GM18873 (cell line): ENCODE results near the gene SLC6A13.

Experiments
- ATAC-seq: cut with Tn5 transposase; IDR thresholded peaks from one replicate; pipeline ENCODE4 v1.9.1; 2021; ENCODE audit warnings: mild to moderate bottlenecking, moderate library complexity, moderate number of reproducible peaks; ENCODE audit not compliant: unreplicated experiment, low FRiP score

Gene SLC6A13

GRCh38 chr12:267581-268482, 5.2 kb upstream of the SLC6A13 start:
- no peak for ATAC-seq

- no peak for ATAC-seq
These were observed 2.5 kb upstream of the SLC6A13 start for GRCh38 chr12:265096-265495.

GRCh38 chr12:264269-264668, 1.6 kb upstream of the SLC6A13 start:
- no peak for ATAC-seq

- ATAC-seq, result no peak
These were observed 938 bp upstream of the SLC6A13 start for GRCh38 chr12:263574-263973.

GRCh38 chr12:262113-262512, 523 bp downstream of the SLC6A13 start:
- no peak for ATAC-seq

GRCh38 chr12:257521-258321, 4.9 kb downstream of the SLC6A13 start:
- no peak for ATAC-seq

- ATAC-seq, result no peak
These were observed 5.7 kb downstream of the SLC6A13 start for GRCh38 chr12:256958-257357.

GRCh38 chr12:256225-256624, 6.4 kb downstream of the SLC6A13 start:
- ATAC-seq, result no peak

GRCh38 chr12:254912-255311, 7.7 kb downstream of the SLC6A13 start:
- ATAC-seq, result no peak

GRCh38 chr12:254039-254438, 8.6 kb downstream of the SLC6A13 start:
- ATAC-seq, result no peak

GRCh38 chr12:253116-253831, 9.4 kb downstream of the SLC6A13 start:
- no peak for ATAC-seq

GRCh38 chr12:252636-253035, 10.0 kb downstream of the SLC6A13 start:
- no peak for ATAC-seq

GRCh38 chr12:247271-247670, 15.4 kb downstream of the SLC6A13 start:
- no peak for ATAC-seq

- ATAC-seq, result no peak
These were observed 19.3 kb downstream of the SLC6A13 start for GRCh38 chr12:243381-243780.

- ATAC-seq, result no peak
These were observed 20.1 kb downstream of the SLC6A13 start for GRCh38 chr12:242496-242895.

- no peak for ATAC-seq
These were observed 21.4 kb downstream of the SLC6A13 start for GRCh38 chr12:241266-241665.

- no peak for ATAC-seq
These were observed 22.1 kb downstream of the SLC6A13 start for GRCh38 chr12:240566-240965.

- no peak for ATAC-seq
These were observed 23.8 kb downstream of the SLC6A13 start for GRCh38 chr12:238736-239398.

- no peak for ATAC-seq
These were observed 24.5 kb downstream of the SLC6A13 start for GRCh38 chr12:238116-238515.

GRCh38 chr12:237026-237815, 25.4 kb downstream of the SLC6A13 start:
- no peak for ATAC-seq
